GM18526 (cell line): ENCODE measurements around the gene MUC6.

Experiments used
- POLR2A ChIP-seq: IDR thresholded peaks from 3 replicates; pipeline ENCODE4 v1.6.1; 2011; ENCODE audit not compliant: insufficient read length; ENCODE audit errors: extremely low read depth

Gene MUC6

GRCh38 chr11:1038921-1039320 is 2.4 kb upstream of the MUC6 start:
- no peak for TF ChIP-seq POLR2A

GRCh38 chr11:1038361-1038760 is 1.8 kb upstream of the MUC6 start:
- TF ChIP-seq POLR2A, result no peak

GRCh38 chr11:1037506-1038055 is 1.1 kb upstream of the MUC6 start:
- no peak for TF ChIP-seq POLR2A

DNA sequence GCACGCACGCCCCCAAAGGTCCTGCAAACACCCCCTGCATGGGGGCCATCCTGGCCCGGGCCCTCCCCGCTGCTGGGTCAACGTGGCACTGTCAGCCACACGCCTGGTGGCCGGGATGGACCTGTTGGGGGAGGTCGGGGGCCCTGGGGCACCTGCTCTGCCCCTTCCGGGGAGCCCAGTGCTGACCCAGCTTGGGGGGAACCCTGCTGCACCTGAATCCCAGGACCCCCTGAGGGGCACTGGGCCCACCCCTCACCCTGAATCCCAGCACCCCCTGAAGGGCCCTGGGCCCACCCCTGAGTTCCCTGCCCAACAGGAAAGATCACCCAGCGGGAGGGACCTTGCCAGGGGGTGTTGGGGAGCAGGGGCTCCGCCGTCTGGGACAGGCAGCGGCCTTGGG is 413 bp upstream of the MUC6 start:
- no peak for TF ChIP-seq POLR2A

GRCh38 chr11:1035577-1036283 is 788 bp downstream of the MUC6 start:
- TF ChIP-seq POLR2A, result no peak

DNA sequence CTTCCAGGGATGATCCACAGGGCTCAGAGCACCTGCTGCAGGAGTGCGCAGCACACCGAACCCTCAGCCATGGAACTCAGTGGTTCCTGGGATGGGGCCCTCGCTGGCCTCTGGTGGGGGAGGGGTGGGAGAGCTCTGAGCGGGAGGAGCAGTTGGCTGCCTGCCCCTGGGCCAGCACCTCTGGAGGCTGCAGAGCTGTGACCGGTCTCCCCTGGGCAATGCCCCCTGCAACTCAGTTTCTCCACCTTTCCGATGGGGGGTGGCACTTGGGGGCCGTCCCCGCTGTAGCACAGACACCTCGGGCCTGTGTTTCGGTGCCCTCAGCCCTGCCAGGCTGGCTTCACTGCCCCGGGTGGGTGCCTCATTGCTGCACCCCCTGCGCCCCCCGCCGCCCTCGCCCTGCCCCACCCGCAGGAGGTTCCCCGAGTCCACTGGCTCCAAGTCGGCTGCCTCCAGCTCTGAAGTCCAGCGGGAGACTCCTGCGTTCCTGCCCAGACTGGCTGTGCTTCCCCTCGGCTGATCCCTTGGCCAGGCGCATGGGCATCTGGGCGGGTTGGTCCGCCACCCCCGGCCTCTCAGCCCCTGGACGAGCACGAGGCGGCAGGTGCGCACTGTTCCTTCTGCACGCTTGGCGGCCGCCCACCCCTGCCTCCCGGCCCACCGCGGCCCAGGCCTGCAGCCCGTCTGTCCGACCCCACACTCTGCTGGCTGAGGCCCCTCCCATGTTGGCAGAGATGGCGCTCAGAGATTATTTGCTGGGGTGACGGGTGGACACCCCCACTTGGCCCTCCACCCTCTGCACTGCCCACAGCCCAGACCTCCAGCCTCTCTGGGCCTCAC is 1.8 kb downstream of the MUC6 start:
- TF ChIP-seq POLR2A, result no peak

DNA sequence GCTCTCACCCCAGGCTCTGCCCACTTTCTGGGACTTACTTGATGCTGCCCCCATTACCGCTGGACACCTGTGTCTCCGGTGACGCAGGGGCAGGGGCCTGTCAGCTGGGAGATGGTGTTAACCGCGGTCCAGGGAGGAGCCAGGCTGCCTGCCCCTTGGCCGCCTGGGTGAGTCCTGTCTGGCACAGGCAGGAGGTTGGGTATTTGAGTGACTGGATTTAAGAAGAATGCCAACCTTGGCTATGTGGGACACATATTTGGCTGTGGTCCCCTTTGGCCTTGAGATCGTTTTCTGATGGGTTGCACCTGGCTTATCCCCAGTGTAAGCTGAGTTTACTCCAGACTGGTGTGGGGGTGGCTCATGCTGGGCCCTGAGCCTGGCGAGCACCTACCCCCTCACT is 2.5 kb downstream of the MUC6 start:
- no peak for TF ChIP-seq POLR2A

DNA sequence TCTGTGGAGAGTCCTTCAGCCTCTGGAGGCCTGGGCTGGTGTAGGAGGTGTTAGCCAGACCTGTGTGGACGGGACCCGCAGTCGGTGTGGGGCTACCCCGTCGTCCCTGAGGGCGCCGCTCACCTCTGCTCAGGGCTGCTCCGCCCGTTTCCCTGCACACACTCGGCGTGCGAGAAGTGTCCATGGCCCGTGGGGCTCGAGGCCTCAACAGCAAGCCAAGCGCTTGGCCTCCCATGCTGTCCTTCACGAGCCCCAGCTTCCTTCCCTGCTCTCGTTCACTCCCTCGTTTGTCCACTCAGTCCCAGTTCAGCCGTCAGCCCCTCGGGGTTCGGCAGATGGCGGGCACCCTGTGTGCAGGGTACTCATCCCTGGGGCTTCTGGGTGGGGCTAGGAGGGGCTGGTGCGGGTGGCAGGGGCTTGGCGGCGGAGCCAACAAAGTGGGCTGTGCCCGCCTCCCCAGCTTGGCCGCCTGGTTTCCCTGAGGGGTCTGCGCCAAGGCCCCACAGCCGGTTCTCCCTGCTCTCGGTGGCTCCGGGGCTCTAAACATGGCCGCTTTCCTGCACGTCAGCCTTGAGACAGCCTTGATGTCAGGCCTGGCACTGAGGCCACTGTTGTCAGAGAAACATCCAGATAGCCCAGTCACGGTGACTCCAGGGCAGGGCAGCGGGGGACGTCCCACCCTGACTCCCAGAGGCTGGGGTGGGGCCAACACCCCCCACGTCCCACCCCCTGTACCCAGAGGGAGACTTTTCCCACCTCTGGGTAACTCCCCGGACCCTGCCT is 3.3 kb downstream of the MUC6 start:
- no peak for TF ChIP-seq POLR2A

DNA sequence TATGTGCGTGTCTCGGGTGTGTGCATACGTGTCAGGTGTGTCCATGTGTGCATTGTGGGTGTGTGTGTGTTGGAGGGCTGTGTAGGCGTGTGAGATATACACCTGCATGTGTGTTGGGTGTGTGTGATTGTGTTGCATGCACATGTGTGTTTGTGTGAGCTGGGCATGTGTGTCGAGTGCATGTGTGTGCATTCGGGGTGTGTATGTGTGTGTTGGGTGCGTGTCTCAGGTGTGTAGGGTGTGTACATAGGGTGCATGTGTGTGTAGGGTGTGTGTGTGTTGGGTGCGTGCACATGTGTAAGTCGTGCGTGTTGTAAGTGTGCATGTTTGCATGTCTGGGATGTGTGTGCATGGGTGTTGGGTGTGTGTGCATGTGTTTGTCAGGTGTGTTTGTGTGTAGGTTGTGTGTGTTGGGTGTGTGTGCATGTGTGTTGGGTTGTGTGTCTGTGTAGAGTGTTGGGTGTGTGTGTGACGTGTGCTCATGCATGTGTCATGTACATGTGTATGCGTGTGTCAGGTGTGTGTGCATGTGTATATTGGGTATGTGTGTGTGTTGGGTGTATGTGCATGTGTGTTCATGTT is 4.1 kb downstream of the MUC6 start:
- no peak for TF ChIP-seq POLR2A

- no peak for TF ChIP-seq POLR2A
Measured at GRCh38 chr11:1031121-1031899, 5.2 kb downstream of the MUC6 start.

DNA sequence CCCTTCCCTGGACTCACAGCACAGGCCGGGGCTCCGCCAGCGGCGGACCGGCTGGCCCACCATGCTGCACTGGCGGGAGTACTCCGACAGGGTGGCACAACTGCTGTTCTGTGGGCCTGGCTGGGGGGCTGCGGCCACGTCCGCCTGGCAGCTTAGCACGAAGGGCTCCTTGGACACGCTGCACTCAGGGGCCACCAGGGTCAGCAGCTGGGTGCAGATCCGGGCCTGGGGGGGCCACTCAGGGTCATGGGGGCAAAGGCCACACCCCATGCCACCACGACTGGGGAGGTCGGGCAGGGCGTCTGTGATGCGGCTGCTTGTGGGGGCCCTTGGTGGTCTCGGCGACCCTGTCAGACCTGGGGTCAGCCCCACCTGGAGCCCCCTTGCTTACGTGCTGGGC is 6.0 kb downstream of the MUC6 start:
- no peak for TF ChIP-seq POLR2A

- no peak for TF ChIP-seq POLR2A
Measured at GRCh38 chr11:1030086-1030485, 6.4 kb downstream of the MUC6 start.

GRCh38 chr11:1029654-1030053 is 6.9 kb downstream of the MUC6 start:
- TF ChIP-seq POLR2A, result no peak

GRCh38 chr11:1029051-1029450 is 7.5 kb downstream of the MUC6 start:
- TF ChIP-seq POLR2A, result no peak
